HG03039 (cell line): ENCODE data around the gene SETD3.

Experiments
- ATAC-seq: cut with Tn5 transposase; IDR thresholded peaks from one replicate; pipeline ENCODE4 v1.9.1; 2021; ENCODE audit warnings: mild to moderate bottlenecking, moderate library complexity; ENCODE audit not compliant: unreplicated experiment

SETD3 gene

DNA sequence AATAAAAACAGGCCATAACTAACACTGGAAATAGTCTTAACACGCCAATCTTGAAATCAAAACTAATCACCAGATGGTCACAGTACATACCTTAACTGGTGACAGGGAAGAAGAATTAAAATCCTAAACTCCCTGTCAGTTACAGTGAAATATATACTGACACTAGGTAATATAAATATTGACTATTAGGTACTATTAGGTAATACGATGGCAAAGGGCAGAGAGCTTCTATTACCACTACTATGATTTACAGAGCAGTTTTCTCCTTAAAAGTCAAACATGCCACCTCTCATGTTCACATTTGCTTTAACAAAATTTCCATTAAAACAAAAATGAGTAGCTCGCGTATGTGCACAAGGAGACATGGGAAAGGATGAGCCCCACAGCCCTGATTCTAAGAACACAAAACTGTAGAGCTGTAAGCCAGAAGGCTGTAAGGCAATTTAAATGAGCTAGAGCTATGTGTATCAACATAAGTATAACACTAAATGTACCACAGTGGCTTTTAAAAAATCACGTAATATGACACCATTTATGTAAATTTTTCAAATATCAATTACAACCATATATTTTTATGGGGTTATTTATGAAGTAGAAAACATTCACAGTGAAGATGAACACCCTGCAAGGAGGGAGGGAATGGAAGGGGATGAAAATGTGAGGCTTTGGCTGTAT lies 19.1 kb downstream of the SETD3 start:
- ATAC-seq = no peak

DNA sequence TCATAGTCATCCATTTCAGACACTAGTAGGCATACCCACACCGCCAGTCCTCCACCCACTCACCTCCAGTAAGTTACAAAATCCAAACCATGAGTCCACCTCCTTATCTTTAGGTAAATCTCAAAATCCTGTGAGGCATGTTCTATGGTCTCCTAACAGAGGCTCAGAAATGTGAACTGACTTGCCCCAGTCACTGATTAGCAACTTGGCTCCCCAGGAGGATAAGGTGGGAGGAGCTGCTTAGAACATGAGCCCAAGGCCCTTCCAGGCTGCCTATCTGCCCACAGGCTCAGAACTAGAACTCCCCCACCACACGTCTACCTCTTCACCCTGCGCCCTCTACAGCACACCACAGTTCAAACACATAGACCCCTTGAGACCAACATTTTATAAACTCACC lies 19.9 kb downstream of the SETD3 start:
- ATAC-seq = no peak

DNA sequence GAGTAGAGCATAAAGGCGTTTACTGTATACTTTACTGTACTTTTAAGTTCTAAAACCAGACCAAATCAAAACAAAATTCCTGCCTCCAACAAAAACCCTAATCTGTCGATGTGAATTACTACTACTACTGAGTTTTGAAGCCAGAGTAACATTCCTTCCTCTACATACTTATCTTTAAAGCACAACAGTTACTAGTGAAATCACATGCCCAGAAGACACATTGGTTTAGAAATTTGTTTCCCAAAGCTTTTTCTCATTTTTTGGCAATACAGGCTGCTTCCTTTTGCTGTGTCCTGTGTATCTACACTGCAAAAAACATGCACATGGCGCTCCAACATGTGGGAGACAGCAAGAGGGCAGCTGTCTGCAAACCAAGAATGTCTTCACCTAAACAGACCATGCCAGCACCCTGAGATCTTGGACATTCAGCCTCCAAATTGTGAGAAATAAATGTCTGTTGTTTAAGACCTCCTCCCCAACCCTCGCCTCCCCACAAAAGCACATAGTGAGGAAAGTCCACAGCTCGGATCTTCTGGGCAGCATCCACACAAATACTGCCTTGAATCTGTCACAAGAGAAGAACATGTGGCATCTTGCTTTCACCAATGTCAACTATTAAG lies 21.1 kb downstream of the SETD3 start:
- ATAC-seq = no peak

DNA sequence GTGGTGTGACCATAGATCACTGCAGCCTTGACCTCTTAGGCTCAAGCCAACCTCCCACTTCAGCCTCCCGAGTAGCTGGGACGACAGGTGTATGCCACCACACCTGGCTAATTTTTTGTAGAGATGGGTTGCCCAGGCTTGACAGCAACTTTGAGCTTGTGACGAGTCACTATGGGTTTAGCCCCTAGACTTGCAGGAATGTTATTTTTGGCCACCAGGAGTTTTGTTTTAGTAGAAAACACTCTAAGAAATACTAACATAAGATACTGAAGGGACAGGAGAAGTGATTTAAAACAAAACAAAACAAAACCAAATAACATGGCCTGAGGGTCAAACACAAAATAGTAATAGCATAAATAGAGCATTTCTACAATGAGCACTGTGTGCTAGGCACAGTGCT lies 26.4 kb downstream of the SETD3 start:
- no peak for ATAC-seq

DNA sequence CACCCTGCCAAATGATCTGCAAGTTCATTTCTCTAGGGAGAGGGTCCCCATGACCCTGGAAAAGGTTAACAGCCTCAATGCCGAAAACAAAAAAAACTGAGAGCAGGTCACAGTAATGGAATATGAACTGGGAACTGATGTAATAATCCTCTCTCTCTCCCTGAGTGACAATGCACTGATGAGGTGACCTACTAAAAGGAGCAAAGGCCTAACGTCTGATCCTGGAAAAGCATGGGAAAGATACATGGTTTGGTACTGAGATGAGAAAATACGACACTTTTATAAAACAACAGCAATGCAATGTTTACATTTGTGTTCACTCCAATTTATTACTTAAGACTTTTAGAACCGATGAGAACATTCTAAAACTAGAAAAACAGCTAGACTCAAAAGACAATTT lies 27.7 kb downstream of the SETD3 start:
- ATAC-seq = no peak

DNA sequence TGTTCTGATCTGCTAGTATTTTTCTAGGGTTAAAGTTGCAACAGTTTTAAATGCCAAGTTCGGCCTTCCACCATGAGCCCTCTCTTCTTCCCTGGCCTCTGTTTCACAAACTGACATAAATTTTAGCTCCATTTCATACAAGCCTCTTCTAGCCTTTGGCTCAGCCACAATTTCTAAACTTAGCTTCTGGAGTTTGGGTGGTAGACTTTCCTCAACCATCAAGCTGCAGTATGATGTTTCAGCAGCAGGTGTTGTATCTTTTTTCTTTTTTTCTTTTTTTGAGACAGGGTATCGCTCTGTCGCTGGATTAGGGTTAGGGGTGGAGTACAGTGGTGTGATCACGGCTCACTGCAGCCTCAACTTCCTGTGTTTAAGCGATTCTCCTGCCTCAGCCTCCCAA lies 29.4 kb downstream of the SETD3 start:
- no peak for ATAC-seq

DNA sequence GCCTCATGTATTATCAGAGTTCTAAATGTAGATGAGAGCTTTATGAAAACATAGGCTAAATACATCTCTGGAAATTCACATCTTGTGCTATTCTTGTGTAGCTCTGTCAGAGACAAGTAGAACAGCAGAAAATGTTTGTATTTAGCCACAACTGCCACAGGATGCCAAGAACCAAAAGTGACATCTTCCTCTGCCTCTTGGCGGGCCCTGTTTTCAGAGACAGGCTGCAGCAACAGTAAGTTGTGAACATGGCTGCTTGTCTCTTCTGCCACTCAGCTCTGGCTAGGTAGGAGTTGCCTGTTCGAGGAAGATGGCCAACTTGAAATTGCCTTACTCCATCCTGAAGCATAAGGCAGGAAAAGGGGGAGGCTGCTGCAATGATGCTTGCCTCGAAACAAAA lies 30.4 kb downstream of the SETD3 start:
- no peak for ATAC-seq

DNA sequence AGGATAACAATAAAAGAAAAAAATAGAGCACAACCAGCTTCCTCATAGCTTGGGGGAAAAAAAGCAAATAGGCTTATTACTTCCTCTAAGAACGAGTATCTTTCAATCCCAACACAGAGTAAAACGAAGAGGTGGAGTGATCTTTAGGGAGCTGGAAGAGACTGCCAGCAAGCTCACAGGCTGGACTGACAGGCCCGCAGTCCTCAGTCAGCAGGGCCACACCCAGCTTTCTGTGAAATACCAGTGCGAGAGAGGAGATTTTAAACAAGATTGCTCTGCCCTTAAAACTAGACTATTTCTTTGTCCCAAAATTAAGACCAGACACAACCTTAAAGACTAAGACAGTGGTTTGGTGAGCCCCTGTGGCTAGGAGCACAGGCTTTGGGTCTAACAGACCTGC lies 32.9 kb downstream of the SETD3 start:
- no peak for ATAC-seq

DNA sequence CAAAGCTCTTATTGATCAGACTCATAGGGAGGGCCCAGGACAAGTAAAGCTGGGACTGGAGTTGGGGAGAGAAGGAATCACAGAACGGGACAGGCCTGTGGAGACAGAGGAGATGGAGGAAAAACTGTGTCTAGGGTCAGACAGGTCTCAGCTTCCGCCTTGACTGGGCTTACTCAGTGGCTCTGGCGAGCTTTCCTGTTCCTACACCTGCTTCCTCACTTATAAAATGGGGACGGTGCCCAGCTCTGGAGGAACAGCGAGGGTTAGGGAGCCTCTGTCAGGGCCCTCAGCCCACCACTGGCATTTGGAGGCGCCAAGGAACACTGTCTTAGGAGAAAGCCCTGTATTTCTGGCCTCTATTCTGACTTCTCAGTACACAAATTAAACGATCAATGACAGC lies 34.7 kb downstream of the SETD3 start:
- no peak for ATAC-seq

DNA sequence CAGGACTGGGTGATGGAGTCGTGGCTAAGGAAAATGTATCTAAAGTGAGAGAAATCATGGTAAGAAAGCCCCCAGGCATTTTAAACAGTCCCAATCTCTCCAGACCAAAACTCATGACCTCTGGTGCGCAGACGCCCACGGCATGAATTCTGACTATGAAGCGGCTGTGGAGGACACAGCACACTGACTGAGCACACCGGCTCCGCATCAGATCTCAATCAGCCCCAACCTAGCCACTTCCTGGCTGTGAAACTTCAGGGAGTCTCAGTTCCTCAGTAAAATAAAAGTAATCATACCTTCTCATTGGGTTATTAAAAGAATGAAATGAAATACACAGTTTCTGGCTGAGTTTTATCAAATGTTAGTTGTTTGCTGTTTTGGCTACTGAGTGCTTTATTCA lies 38.7 kb downstream of the SETD3 start:
- no peak for ATAC-seq

DNA sequence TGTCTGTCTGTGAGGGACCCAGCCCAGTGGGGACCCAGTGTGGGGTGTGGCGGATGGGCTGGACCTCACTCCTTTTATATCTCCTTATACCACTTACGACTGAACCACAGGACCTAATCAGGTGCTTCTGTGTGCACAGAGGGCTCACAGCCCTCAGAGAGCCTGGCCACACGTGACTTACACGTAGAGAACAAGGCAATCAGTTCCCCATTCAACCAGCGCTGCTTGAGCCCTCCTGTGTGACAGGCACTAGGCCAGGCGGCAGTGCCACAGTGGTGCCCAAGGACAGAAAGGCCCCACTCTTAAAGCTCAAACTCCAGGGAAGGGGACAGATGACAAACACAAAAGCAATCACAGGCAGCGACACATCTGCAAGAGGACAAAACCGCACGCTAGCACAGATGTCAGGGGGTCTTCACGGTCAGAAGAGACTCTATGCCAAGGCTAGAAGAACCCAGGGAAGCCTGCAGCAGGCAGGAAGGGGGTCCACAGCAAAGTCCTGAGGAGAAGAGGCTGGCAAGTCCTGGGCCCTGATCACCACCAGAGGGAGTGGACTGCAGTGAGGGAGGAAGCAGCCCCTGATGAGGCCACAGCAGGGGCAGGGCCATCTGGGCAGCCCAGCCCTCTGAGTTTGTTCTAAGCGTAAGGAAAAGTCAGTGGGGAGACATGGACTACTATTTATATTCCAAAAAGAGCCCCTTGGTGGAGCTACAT lies 39.3 kb downstream of the SETD3 start:
- no peak for ATAC-seq

DNA sequence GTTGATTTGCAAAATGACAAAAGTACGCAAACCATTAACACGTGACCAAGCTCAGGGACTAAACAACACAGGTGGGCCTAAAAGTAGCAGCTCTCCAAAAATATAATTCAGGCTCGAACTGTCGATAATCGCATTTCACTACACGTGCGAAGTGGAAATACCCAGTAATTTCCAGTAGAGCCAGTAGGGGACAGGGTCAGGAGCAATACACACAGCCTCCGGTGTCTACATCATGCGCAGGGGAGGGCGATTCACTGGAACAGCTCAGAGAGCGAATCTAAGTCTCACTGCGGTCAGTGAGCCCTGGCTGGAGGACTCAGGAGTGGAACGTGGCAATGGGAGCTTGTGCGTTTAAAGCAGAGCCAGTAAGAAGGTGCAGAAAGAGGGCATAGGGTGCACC lies 40.4 kb downstream of the SETD3 start:
- ATAC-seq = no peak

DNA sequence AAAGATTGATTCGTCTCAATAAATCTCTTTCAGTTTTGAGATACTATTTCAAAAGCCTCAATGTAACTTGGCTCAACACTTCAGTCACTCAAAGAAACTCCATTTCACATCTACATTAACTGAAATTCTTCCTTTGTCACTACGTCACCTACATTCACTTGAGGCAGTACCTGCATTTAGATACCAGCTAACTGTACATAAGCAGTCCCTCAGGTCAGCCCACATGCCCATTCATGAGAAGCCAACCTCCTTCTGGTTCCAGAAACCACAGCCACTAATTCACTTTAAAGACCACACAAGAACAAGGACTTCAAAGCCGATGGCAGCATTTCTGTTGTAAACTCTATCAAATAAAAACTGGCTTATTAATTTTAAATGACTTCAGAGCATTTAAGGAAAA lies 43.0 kb downstream of the SETD3 start:
- no peak for ATAC-seq

DNA sequence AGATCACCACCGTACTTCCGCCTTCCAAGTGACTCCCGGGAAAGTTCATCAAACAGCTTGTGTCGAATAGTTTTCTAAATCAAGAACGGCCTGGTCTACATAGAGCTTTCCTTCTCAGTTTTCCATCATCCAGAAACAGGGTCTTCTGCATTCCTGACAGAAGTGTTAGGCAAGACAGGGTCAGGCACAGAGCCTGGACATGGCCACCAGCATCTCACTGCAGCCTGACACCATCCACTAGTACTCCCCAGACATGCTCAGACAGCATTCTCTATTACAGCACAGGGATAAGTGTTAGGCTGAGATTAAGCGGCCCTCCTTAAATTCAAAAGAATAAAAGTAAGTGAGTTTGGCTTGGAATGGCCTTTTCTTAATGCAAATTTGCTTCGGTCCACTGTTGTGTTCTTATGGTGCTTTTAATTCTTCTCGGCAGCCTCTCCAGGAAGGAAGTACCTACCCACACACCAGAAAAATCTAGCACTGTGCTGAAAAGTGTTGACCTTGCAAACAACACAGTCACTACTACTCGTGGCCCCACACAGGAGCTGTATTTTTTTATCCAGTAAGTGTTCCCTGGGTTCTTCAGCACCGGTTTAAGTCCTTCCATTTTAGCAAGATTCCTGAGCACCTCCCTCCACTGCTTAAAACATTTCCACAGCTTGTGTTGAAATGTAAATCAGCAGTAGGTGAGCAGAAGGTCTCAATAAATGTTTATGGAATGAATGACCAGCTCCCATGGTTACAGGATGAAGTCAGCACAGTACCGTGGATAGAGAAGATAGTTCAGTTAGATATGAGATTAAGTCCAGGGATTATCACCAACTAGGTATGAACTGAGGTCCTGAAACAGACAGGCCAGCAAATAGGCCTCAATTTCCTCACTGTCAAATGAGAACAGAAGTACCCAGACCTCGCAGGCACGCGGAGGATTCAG lies 44.1 kb downstream of the SETD3 start:
- ATAC-seq = no peak

DNA sequence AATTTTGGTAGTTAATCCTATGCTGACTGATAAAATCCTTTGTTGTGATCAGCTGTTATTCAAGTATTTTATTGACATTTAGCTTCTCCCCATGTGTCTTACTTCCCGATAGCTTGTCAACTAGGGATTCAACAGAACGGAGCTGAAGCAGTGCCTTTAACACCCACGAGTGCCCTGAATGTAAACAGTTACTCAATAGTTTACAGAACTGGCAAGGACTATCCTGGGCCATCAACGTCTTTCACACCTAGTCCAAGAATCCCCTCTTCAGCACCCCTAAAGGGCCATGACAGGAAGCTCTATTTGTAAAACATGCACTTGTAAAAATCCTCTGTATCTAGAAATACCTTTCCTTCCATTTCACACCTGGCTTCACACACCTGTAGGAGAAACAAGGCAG lies 45.3 kb downstream of the SETD3 start:
- no peak for ATAC-seq

DNA sequence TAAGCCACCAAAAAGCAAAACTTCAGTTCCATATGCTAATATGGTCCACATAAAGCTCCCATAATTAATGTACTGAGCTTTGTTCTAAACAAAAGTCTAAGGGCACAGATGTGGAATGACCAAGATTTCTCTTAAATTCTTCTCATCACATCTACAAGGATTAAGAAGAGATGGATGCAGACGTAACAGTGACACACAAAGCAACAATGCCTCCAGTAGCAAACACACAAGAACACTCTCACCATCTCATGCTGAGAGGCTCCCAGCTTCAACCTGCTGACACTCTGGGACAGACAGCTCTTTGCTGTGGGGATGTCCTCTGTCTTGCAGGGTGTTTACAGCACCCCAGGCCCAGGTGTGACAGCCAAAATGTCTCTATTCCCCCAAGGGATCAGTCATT lies 48.2 kb downstream of the SETD3 start:
- ATAC-seq = no peak

DNA sequence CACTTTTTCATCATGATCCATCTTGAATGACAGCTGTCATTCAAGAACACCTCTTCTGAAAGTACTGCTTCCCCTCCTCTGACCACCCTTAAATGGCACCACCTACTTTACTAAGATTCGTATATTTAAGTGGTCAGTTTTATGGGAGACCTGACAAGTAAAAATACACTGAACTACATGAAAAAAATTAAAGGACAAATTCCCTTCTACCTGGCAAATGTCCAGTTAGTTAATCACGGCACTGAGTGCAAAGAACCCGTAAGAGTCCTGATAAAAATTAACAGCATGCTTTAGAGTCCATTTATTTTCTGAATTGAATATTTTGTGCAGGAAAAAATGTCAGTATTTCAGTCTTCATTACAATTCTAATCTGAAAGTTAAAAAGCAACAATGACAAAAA lies 48.7 kb downstream of the SETD3 start:
- no peak for ATAC-seq

DNA sequence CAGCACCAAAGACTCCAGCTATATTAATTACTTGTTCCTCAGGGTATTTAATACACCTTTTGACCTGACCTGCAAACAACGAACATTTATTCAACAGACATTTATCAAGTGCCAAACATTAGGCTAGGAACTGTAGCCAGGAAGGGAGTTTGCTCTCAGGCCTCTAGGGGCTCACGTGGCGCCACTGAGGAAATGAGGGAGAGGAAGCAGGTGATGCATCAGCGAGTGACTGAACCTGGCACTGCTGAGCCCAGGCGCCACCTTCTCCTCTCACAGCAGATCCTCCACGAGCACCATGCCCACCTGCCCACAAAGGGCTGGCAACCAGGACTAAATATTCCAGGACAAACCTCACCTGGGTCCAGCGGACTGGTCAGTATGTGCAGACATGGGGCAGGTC lies 50.2 kb downstream of the SETD3 start:
- ATAC-seq = no peak

DNA sequence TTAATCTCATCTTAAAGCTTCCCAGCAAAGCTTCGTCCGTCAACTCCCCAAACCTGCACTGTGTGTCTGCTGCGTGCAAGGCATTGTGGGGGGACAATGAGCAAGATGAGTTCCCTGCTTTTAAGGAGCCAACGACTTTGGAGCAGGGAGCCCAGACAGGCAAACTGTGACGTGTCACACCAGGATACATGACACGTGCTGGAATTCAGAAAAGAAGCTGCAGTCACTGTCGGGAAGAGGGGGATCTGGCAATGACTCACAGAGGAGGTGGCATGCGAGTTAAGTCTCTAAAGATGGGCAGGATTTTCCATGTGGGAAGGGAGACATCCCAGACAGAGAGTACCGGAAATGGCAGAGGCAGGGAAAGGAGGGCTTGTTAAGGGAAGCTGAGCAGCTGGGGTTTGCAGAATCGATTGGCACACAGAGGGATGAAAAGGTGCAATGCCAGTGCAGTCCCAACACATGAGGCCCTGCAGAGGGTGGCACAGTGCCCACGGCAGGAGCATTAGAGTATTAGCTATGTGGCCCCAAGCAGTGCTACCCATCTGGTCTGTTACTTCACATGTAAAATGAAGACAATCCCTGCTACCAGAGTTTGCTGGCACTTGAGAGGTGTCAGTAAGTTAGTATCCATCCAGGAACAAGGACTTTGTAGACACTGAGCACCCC lies 52.9 kb downstream of the SETD3 start:
- no peak for ATAC-seq

DNA sequence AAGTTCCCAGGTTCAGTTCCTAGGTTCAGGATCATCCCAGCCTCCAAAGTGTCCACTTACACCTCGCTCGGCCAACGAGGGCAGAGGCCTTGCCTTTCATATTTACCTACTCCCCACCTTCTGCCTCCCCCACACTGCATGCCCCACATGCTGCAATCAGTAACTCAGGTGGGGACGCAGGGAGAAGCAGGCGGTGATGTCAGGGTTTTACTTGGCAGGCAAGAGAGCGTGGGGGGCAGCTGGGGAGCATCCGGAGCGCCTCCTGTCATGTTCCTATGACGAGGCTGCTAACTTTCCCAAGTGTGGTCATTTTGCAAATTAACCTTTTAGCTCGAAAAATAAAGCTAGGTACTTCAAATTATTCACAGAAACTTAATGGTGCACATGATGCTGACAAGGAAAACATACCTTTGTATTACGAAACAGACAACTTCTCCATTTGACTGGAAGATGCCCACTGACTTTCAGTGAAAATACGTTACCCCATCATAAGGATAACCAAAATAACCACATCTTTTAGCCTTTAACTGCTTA lies 53.8 kb downstream of the SETD3 start:
- ATAC-seq = no peak

DNA sequence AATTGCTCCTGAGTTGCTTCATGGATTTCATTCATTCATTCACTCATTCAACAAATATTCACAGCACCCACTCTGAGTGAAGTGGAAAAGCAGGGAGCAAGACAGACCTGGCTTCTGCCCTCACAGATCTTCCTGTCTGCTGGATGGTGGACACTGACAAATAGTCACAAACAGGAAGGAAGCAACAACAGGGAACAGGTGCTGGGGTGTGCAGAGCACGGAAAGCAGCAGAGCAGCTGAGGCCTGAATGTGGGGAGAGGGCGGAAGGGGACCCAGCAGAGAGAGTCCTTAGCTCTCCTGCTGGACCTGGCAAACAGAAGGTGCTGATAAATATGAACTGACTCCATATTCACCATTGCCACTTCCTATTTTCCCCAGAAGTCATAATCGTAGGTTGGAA lies 54.4 kb downstream of the SETD3 start:
- ATAC-seq = no peak
